HG02678 (cell line): ENCODE results near the gene STMN1.

Experiments used
- ATAC-seq: cut with Tn5 transposase; IDR thresholded peaks from one replicate; pipeline ENCODE4 v1.9.1; 2021; ENCODE audit warnings: mild to moderate bottlenecking, moderate library complexity; ENCODE audit not compliant: unreplicated experiment

Gene STMN1

DNA sequence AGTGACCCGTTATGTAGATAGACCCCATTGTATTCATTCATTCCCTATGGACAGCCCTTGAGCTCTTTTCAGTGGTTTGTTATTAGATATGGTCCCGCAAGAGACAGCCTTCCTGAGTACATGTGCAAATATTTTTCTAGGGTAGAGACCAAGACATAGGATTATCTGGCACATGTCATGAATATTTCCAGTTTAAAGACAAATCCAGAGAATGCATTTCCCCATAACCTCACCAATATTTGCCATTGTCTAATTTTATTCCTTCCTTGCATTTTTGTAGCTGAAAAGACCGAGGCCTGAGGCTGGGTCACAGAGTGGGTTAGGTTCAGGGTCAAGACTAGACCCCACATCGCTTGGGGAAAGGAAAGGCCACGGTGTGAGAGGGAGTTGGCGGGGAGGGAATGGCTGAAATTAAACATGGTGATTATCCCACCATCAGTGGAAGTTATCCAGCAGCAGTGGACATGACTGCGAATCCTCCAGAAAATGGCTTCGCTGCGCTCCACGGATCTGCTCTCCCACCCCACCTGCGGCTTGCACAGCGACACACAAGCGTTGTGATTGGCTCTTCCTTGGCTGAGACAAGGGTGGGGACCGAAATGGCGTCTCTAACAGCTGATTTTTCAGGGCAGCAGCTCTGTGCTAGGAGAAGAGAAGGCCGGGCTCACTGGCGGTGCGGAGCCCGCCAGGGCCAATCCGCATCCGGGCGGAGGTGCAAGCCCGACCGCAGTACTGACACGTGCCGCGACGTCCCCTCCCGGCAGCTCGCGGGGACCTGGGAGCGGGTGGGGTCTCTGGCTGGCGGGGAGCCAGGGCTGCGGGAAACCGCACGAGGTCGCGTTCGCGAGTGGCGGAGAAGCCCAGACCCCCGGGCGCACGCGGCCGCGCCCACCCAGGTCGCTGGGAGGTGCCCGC lies 16.1 kb upstream of the STMN1 start:
- ATAC-seq: no peak

DNA sequence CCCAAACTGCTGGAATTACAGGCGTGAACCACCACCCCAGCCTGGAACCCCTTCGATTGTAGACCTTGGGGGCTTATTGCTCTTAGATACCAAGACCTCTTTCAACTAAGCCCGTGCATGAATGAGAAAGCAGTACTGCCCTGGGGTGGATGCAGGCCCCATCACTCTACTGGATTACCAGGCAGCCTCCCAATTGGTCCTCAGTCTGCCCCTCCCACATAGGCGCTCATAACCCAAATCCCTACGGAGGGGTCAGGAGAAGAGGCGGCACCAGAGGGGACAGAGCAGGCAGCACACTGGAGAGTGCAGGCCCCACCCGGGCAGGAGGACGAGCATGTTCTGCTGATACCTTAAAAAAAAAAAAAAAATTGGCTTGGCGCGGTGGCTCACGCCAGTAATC lies 12.4 kb upstream of the STMN1 start:
- no peak for ATAC-seq

DNA sequence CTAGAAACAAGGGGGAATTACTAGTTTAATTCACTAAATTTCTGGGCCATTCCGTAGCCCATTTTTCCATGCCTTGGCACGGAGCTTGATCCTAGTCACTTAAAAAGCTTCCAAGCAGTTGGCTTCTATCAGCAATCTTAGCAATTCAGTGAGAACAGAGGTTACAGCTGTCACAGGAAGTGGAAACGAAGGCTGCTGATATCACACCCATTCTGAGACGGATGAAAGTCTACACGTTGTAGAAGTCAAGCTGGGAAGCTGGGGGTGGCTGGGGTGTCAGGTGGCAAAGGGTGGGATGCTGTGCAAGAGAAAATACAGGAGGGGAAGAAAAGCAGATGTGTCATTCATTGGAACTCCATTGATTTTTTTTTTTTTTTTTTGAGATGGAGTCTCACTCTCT lies 11.8 kb upstream of the STMN1 start:
- no peak for ATAC-seq

DNA sequence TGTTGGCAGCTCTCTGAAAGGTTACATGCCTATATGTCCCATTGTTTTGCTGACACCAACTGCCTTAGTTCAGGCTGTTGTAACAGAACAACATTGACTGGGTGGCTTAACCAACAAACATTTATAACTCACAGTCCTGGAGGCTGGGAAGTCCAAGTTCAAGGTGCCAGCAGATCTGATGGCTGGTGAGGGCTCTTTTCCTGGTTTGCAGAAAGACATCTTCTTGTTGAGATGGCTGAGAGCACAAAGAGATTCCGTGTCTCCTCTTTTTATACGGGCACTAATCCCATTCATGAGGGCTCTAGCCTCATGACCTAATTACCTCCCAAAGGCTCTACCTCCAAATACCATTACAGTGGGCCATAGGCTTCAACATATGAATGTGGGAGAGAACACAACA lies 10.2 kb upstream of the STMN1 start:
- no peak for ATAC-seq

DNA sequence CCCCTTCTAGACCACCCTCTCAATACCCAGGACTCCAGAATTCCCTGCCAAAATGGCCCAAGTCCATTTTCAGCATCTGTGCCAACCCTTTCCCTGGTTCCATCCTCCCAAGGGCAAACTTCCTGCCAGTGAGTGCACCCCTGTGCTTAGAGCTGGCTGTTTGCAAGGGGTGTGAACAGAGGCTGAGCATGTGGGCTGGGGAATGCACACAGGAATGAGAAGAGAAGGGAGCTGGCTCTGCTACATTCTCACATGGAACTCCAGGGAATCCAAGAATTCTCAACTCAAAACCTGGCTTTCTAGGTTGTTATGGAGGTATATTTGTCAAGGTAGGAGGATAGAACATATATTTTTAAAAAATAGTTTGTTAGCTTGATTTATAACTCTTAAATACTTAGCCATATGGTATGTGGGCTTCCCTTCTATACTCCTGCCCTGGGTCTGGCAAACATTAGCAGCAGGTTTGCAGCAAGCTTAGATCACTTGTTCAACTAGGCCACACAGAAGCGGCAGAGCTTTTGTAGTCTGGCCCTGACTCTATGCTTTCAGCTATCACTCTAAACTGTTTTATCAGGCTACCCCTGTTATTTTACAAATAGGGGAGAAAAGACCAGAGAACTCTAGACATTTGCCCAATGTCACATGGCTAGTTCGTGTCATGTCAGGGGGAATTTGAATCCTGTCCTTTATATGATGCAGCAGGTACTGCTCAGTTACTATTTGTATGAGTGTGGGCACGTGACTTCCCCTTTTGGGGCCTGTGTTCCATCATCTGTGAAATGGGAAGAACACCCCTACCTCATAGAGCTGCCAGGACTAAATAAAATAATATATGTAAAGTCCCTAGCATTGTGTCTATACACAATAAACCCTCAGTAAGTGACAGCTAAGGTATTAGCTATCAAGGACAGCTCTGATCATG lies 8.1 kb upstream of the STMN1 start:
- ATAC-seq: no peak

DNA sequence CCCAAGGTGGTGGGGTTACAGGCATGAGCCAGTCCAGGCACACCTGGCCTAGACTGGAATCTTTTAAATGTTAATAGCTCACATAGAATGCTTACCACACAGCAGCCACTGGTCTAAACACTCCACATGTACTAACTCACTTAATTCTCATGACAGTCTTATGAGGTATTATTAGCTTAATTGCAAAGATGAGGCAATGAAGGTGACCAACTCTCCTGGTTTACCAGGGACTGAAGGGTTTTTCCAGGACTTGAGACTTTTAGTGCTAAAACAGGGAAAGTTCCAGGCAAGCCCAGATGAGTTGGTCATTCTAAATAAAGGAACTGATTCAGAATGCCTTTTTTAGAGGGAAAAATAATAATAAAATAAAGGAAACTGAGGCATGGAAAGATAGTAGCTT lies 7.0 kb upstream of the STMN1 start:
- no peak for ATAC-seq

DNA sequence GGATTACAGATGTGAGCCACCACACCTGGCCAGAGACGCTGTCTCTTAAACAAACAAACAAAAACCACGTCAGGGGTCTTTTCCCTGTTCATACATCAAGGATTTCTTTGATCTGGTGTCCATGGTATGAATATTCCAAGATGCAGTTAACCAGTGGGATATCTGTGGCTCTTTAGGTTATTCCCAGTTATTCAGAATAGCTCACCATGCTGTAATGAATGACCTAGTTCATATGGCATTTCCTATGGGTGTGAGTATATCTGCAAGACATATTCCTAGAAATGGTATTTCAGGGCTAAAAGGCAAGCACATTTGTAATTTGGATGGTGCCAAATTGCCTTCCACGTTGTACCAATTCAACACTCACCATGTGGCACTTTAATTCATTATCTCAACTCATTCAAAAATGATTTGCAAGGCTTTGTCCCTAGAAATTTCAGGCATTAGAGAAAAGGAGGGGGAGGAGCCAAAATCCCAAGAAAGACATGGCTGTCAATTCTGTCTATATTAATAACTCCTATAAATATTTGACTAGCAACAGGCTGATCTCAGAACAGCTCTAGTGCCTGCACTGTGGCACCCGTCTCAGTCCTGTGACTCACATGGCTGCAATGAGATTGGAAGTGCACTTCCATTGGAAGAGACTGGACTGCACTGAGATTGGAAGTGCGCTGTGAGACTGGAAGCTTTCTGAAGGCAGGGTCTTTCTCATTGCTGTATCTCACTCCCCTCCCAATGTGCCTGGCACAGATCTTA lies 6.0 kb upstream of the STMN1 start:
- no peak for ATAC-seq

DNA sequence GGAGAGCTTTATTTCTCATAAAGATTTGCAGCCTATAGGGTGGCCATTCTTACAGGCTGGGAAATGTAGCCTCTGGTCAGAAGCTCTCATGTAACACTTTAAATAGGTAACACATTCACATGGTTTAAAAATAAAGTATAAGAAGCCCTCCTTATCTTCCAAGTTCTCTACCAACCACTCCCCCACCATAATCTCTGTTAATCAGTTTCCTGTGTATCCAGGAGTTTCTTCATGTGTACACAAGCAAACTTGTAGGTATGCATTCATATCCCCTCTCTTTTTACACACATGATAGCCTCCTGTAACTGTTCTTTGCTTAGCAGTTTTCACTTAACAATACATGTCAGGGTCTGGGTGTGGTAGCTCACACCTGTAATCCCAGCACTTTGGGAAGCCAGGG lies 4.9 kb upstream of the STMN1 start:
- ATAC-seq: no peak

DNA sequence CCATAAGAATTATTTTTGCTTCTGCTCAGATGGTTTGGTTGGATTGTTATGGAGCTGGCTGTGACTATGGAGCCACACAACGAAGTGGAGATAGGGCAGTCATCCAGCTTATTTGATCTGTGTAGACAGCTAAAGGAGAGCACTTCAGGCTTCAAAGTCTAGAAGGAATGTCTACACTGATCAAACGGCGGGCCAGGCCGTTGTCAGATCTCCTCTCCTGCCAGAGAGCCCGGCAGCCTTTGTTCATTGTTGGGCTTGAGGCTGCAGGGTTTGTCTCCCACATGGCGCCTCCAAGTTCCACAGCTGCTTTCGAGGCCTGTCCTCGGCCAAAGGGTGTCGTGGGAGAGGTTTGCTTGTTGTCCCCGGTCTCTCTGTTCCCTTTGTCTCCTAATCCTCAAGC lies 2.8 kb upstream of the STMN1 start:
- no peak for ATAC-seq

DNA sequence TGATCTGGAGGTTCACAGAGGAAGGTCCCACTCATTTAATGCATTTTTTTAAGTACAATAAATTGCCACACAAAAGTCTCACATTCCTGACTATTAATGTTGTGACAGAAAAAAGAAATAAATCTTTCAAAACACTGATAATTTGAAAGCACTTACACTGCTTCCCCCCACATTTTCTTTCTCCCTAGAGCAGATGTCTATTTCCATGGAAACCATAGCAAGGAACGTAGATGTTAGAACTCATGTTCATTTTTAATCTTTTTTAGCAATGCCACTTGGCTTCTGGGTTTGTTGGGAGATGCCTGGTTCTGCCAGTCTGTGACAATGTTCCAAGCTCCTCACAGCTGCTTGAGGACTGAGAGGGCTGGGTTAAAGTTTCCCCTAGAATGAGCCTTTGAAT lies 1.9 kb upstream of the STMN1 start:
- ATAC-seq: no peak

DNA sequence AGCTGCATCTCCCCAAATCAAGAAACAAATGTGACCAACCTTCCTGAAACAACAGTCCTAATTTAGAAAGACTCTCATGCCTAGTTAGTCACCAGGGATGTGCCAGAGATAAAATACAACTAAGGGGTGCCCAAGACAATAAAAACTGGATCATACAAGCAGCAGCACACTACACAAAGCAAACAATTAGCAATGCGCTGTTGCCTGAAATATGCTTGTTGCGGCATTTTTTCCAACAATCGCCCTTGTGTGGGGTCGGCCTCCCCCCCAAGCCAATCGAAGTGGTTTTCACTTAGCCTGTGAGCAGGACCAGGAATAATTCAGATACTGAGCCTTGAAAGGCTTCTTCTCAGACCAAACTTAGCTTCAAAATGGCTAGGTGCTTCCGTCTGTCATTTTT lies 1.4 kb upstream of the STMN1 start:
- no peak for ATAC-seq

DNA sequence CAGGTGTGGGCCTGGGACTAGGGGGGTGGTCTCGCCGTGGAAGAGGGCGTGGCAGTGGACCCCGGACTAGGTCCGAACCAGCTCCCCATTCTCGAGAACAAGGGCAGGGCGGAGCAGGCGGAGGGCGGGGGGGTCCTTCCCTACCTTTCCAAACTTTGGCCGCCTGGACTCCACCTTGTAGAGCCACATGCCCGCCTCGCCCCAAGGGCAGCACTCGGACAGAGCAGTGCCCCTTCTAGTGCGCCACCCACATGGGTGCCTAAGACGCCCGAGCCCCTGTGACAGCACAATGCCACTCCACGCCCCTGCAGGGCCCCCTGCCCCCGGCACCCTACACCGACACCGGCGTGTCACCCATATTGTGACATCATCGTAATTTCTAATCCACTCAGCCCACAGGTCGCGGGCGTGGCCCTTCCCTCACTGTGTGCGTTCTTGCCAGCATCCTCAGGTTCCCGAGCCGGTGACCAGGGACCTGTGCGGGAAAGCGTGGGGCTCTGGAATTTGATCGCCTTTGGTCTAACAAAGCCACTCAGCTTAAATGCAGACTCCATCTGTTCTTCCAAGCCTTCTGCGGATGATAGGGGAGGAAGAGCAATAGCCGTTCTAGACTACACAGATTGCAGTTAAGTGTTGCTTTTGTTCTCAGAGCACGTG lies 553 bp upstream of the STMN1 start:
- ATAC-seq: no peak

DNA sequence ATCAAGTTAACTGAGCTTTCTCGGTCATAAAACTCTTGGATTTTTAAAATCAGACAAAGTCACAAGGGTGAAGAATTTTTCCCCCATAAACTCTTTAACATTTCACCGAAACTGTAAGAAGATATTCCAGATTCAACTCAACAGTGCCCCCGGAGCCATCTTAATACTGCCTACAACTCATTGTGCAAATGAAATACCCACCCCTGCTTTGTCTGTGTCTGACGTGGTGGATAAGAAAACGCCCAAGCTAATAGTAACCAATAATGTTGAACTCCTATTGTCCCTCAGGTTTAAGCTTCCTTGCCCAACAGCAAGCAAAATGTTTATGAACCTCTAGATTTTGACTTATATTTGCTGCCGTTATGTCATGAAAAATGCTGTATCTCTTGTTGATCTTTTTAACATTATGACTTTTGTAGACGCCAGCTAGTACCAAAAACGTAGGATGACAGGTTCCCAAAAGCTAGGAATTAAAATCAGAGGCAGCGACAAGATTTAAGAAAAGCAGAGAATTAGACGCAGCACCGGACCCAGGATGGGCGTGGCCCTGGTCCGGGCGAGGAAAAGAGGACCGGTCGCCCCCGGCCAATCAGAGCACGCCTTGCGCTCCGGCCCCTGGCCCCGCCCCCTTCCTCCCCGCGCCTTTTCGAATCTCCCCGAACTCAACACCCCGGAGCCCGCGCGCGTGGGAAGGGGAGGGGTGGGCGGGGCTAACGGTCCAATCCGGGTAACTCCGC lies 1.1 kb downstream of the STMN1 start:
- ATAC-seq: peak; percentile 78

DNA sequence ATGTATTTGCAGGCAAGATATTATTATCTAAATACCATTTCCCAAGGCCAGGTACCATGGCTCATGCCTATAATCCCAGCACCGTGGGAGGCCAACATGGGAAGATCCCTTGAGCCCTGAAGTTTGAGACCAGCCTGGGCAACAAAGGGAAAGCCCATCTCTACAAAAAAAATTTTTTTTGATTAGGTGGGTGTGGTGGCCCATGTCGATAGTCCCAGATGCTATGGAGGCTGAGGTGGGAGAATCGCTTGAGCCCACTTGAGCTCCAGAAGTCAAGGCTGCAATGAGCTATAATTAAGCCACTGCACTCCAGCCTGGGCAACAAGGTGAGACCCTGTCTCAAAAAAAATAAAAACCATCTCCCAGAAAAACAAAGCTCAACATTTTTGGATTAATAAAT lies 2.2 kb downstream of the STMN1 start:
- ATAC-seq: no peak

DNA sequence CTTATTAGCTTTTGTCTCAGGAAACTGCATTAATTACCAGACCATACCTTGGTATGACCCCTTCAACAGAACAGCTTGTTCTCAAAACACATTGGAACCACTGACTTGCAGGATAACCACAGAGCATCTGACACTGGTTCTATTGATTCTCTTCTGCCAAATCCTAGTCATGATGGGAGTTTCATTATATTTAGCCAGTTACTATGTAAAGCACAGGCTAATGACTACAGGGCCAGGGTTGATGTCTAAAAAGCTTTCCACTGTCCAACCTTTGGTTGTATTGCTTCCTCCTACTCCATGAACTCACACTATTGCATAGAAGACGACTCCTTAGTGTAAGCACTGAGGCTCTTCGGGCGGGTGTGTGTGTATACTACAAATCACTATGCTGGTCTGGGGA lies 3.8 kb downstream of the STMN1 start:
- no peak for ATAC-seq

DNA sequence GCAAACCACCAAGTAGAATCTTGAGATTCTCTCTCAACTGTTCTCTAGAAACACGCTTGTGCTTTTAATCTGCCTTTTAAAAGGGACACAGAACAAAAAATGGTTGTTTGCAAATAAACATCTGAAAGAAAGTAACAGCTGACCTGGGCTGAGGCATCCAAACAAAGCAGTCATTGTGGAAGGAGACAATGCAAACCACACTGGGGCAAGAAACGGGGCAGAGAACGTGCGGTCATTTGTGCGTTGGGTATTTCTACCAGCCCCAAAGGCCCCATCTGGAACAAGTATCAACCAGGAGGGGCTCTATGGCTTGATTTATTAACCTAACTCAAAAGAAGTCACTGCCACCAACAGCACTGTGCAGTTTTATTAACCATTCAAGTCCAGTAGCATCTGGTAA lies 6.0 kb downstream of the STMN1 start:
- no peak for ATAC-seq

DNA sequence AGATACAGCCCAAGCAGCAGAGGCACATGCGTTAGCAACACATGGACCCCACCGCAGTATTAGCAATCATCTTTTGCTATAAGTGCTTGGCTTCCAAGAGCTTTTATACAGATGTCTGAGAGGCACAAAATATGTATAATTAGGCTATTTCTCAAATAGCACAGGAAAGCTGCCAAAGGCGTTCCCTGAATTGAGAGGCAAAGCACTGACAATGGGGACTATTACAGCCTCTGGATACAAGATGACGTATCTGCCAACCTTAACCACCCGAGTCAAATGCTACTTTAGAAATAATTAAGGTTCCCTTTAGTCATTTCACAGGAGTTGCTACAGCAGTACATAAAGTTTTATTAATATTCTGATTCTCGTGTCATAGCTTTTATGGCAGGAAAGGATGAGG lies 6.4 kb downstream of the STMN1 start:
- no peak for ATAC-seq

DNA sequence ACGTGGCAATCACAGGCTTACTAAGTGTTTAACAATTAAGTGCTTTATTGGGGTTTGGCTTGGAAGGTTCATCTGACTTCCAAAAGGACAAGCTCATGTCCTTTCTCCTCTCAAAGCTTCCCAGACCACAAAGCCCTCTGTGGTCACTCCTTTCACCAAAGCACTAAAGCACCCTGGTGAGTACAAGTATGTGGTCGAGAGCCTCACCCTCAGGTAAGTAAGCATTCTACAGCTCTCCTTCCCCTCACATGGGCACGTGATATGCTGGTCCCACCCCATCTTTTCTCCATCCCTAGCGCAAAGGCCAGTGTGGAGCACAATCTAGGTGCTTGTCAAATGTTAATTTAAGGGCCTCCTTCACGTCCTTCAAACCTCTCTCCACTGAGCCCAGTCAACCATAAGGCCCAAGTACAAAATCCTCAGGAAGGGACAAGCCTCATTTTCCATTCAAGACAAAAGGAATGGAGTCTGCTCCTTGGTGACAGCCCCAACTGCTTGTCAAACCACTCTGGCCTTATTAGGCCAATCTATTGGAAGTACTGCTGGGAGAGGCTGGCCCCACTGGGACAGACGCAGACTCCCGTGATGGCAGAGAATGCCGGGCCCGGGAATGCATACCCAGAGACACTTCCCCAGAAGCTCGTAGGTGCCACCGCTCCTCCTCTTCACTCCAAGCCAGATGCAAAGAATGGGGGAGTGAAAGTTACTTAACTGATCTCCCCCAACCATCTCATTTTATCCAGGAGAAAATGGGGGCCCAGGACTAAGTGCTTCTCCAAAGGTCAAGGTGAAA lies 7.8 kb downstream of the STMN1 start:
- no peak for ATAC-seq

DNA sequence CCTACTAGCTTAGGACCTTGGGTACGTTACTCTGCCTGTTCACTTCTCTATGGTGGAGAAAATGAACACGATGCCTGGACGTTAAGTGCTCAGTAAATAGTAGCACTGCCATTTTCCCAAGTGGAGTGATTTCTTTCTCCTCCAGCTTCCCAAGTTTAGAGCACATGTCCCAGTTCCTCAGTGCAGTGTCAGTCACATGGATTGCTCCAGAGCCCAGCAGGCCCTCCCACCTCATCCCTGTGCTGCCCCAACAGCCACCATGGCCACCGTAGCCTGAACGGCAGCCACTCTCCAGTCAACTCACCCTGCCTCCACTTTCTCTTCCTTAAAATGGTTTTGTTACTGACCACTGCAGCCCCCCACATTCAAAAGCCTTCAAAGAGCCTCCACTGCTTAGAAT lies 8.5 kb downstream of the STMN1 start:
- ATAC-seq: no peak
